Panc1 (cell line): ENCODE results near the gene KCNH1. TPM values are rescaled to one million over a fixed set of nuclear protein-coding genes. Genes with fewer than 3 reads are reported as not detected.

ENCODE experiments used
- ATAC-seq: fragments of 200-7000 bp; cut with Tn5 transposase; 2 replicates; pipeline ENCODE4 v1.9.1; 2020; ENCODE audit warnings: mild to moderate bottlenecking, moderate library complexity
- BruUV-seq: library from RNA; stranded (reverse); fragments of 400-500 nt; replicated peaks from 2 replicates; lab custom pipeline; 2021; lab: Mats Ljungman, UMichigan
- CTCF ChIA-PET: fragments of 300-600 bp; sonication (Branson Sonifier 250); formaldehyde crosslinking; loops from one replicate; lab custom pipeline; 2022; ENCODE audit warnings: antibody characterized with exemption; lab: Charles Lee
- POLR2A ChIA-PET: fragments of 300-600 bp; sonication (Branson Sonifier 250); formaldehyde crosslinking; loops from one replicate; lab custom pipeline; 2022; ENCODE audit warnings: antibody characterized with exemption; lab: Charles Lee
- DNase-seq: peaks from one replicate; pipeline ENCODE4 v3.0.0-alpha.2; 2010; ENCODE audit warnings: low read depth, low spot score
- H3K27ac ChIP-seq: 2 replicates; pipeline ENCODE4 v1.5.1; 2011; ENCODE audit warnings: mild to moderate bottlenecking, low read length, inconsistent platforms
- H3K27me3 ChIP-seq: fragments of 200-500 bp; sonication (Bioruptor generic); 2 replicates; pipeline ENCODE4 v1.6.0; 2014; ENCODE audit warnings: low read length, inconsistent platforms; ENCODE audit not compliant: control insufficient read depth, insufficient read depth
- H3K36me3 ChIP-seq: fragments of 200-500 bp; sonication (Bioruptor generic); 2 replicates; pipeline ENCODE4 v1.5.1; 2014; ENCODE audit warnings: inconsistent platforms, mild to moderate bottlenecking, low read length, moderate library complexity; ENCODE audit not compliant: control insufficient read depth, insufficient read depth
- H3K4me1 ChIP-seq: 2 replicates; pipeline ENCODE4 v1.5.1; 2011; ENCODE audit warnings: inconsistent platforms, mild to moderate bottlenecking, low read length, moderate library complexity; ENCODE audit not compliant: control insufficient read depth, insufficient read depth
- H3K4me3 ChIP-seq, 2 experiments: 2 replicates each; pipeline ENCODE4 v1.5.1; 2011 to 2012; ENCODE audit warnings: low read depth in 2 of 2, low read length in 2 of 2, mild to moderate bottlenecking in 2 of 2, inconsistent platforms in 1 of 2, moderate library complexity in 1 of 2
- H3K9me3 ChIP-seq: fragments of 200-500 bp; sonication (Bioruptor generic); 2 replicates; pipeline ENCODE4 v1.5.1; 2014; ENCODE audit warnings: low read depth, mild to moderate bottlenecking, inconsistent platforms, low read length, moderate library complexity; ENCODE audit not compliant: control insufficient read depth, insufficient read depth
- CTCF ChIP-seq: fragments of 450-650 bp; IDR thresholded peaks from 2 replicates; pipeline ENCODE4 v1.5.1; 2017; ENCODE audit warnings: mild to moderate bottlenecking
- POLR2AphosphoS5 ChIP-seq: IDR thresholded peaks from 2 replicates; pipeline ENCODE4 v1.6.1; 2012; ENCODE audit warnings: mild to moderate bottlenecking, low read depth, low read length, moderate library complexity
- REST ChIP-seq, 2 experiments: IDR thresholded peaks; 2 replicates each; pipeline ENCODE4 v1.6.1; 2011 to 2012; ENCODE audit warnings: low read depth in 2 of 2, control low read depth in 1 of 2, low read length in 1 of 2, mild to moderate bottlenecking in 1 of 2, moderate library complexity in 1 of 2; ENCODE audit not compliant: insufficient read depth in 1 of 2
- SIN3A ChIP-seq: IDR thresholded peaks from 2 replicates; pipeline ENCODE4 v1.6.1; 2012; ENCODE audit warnings: low read depth, mild to moderate bottlenecking, low read length, moderate library complexity, borderline replicate concordance; ENCODE audit not compliant: insufficient read depth
- TCF7L2 ChIP-seq: IDR thresholded peaks from 2 replicates; pipeline ENCODE4 v1.6.1; 2011; ENCODE audit warnings: mild to moderate bottlenecking, low read depth, low read length, inconsistent platforms
- in situ Hi-C: cut with HindIII; loops from 2 replicates; pipeline ENCODE4 v1.10.0; 2016; ENCODE audit warnings: low sequenced_read_pairs, low pct_unique_long_range_greater_than_20kb
- intact Hi-C: fragments of 100-400 bp; cut with micrococcal nuclease; formaldehyde crosslinking; loops from one replicate; pipeline ENCODE4 v1.10.0; 2022; ENCODE audit not compliant: unreplicated experiment
- total RNA-seq: library from RNA; stranded (reverse); gene quantifications from one replicate; pipeline ENCODE4 v1.2.1, GENCODE V29; 2021; ENCODE audit not compliant: unreplicated experiment

KCNH1 gene
- total RNA-seq, 1 experiment from 2014 or later = not detected

- ATAC-seq = no peak
These were observed 283.4 kb downstream of the KCNH1 start for GRCh38 chr1:210850556-210850955.

GRCh38 chr1:210848474-210848873 is 285.5 kb downstream of the KCNH1 start:
- BruUV-seq = no TSS peak
- no peak for ATAC-seq
- Histone ChIP-seq H3K27me3 (no peaks in the 10 kb centered on the region), H3K36me3 (no peaks in the 10 kb centered on the region), H3K9me3 (no peaks in the 10 kb centered on the region), H3K4me3 (no peak overlapping the region), H3K4me1 (no peaks in the 10 kb centered on the region), H3K27ac (no peak overlapping the region)
- DNase-seq = no peak
- intact Hi-C loops (no loop called here), in situ Hi-C loops (no loop called here)
- ChIA-PET POLR2A (no interaction called here), CTCF (no interaction called here)
- TF ChIP-seq POLR2AphosphoS5 (no peak), SIN3A (no peak), REST (IDR thresholded peaks at IDR 0.05; ENCODE audit: insufficient read depth in 1 of 2, low read depth in 2 of 2, low read length in 1 of 2) (no peak), CTCF (no peak), TCF7L2 (no peak)

More at GRCh38 chr1:210850556-210850955, 283.4 kb downstream of the KCNH1 start:
- no peaks in the 10 kb centered on the region for H3K9me3 ChIP-seq
- DNase-seq = no peak
- H3K27ac ChIP-seq = no peak overlapping the region
- H3K4me3 ChIP-seq = no peak overlapping the region
- ChIA-PET CTCF (no interaction called here), POLR2A (no interaction called here)
- BruUV-seq = no TSS peak
- in situ Hi-C loops (no loop called here), intact Hi-C loops (no loop called here)
- H3K27me3 ChIP-seq = no peaks in the 10 kb centered on the region
- no peaks in the 10 kb centered on the region for H3K4me1 ChIP-seq
- no peaks in the 10 kb centered on the region for H3K36me3 ChIP-seq
- TF ChIP-seq SIN3A = no peak
- TF ChIP-seq CTCF = no peak
